Loucy (cell line): ENCODE results near the gene WDR64.
"Not testable (repeated sequence)": the region's sequence is repeated elsewhere in the genome, so short reads cannot be mapped to it uniquely, and the experiment has no call there.

Experiments
- H2AFZ ChIP-seq: fragments of 200-600 bp; sonication (generic); 2 replicates; pipeline ENCODE4 v1.6.0; 2016; ENCODE audit warnings: antibody characterized with exemption, mild to moderate bottlenecking, low read length, moderate library complexity
- H3F3A ChIP-seq: fragments of 200-600 bp; 2 replicates; pipeline ENCODE4 v1.6.0; 2016; ENCODE audit warnings: antibody characterized with exemption, low read depth, mild to moderate bottlenecking
- H3K27me3 ChIP-seq: fragments of 200-600 bp; sonication (generic); 2 replicates; pipeline ENCODE4 v1.6.1; 2014; ENCODE audit warnings: low read length, mild to moderate bottlenecking; ENCODE audit not compliant: insufficient read depth, poor library complexity, severe bottlenecking
- H3K36me3 ChIP-seq: fragments of 200-600 bp; sonication (generic); 2 replicates; pipeline ENCODE4 v1.6.1; 2016; ENCODE audit warnings: low read length; ENCODE audit not compliant: insufficient read depth
- H3K4me1 ChIP-seq: fragments of 200-600 bp; sonication (generic); 2 replicates; pipeline ENCODE4 v1.5.1; 2014; ENCODE audit warnings: low read length, mild to moderate bottlenecking; ENCODE audit not compliant: insufficient read depth, poor library complexity, severe bottlenecking
- H3K4me2 ChIP-seq: fragments of 200-600 bp; sonication (generic); 2 replicates; pipeline ENCODE4 v1.6.0; 2014; ENCODE audit warnings: antibody characterized with exemption, low read length, low read depth, mild to moderate bottlenecking; ENCODE audit not compliant: poor library complexity, severe bottlenecking
- H3K4me3 ChIP-seq: fragments of 200-600 bp; sonication (generic); 2 replicates; pipeline ENCODE4 v1.5.1; 2014; ENCODE audit warnings: low read length, mild to moderate bottlenecking, mixed read lengths; ENCODE audit not compliant: poor library complexity, severe bottlenecking
- H3K79me2 ChIP-seq: fragments of 200-600 bp; sonication (generic); 2 replicates; pipeline ENCODE4 v1.6.1; 2014; ENCODE audit warnings: low read length; ENCODE audit not compliant: insufficient read depth
- H3K9ac ChIP-seq: fragments of 200-600 bp; sonication (generic); 2 replicates; pipeline ENCODE4 v1.6.0; 2014; ENCODE audit warnings: mild to moderate bottlenecking, low read depth, low read length, moderate library complexity; ENCODE audit not compliant: poor library complexity, severe bottlenecking
- H3K9me2 ChIP-seq: fragments of 200-600 bp; sonication (generic); replicated peaks from 2 replicates; pipeline ENCODE4 v1.6.1; 2016; ENCODE audit warnings: low read depth, low read length, mixed read lengths
- H3K9me3 ChIP-seq: fragments of 200-600 bp; sonication (generic); 2 replicates; pipeline ENCODE4 v1.6.1; 2014; ENCODE audit warnings: mild to moderate bottlenecking, antibody characterized with exemption, low read length, low read depth; ENCODE audit not compliant: insufficient read depth
- H4K20me1 ChIP-seq: fragments of 200-600 bp; sonication (generic); 2 replicates; pipeline ENCODE4 v1.6.0; 2014; ENCODE audit warnings: antibody characterized with exemption, low read length, mild to moderate bottlenecking; ENCODE audit not compliant: insufficient read depth, poor library complexity, severe bottlenecking
- CTCF ChIP-seq: fragments of 200-600 bp; sonication (generic); conservative IDR thresholded peaks from 2 replicates; pipeline ENCODE4 v1.5.1; 2014; ENCODE audit warnings: mild to moderate bottlenecking, antibody characterized with exemption, low read length
- EZH2phosphoT487 ChIP-seq: fragments of 200-600 bp; IDR thresholded peaks from 2 replicates; pipeline ENCODE4 v1.6.1; 2018; ENCODE audit warnings: antibody characterized with exemption, mild to moderate bottlenecking, moderate library complexity, borderline replicate concordance

WDR64 gene

GRCh38 chr1:241800640-241801039 lies 148.6 kb downstream of the WDR64 start:
- no peak overlapping the region for H3K9ac ChIP-seq
- H4K20me1 ChIP-seq: no peaks in the 10 kb centered on the region
- no peak for TF ChIP-seq CTCF
- no peak for TF ChIP-seq EZH2phosphoT487
- H3K27me3 ChIP-seq: no peaks in the 10 kb centered on the region
- H3K9me2 ChIP-seq: no peaks in the 10 kb centered on the region
- no peaks in the 10 kb centered on the region for H3K36me3 ChIP-seq
- no peak overlapping the region for H2AFZ ChIP-seq
- H3K4me3 ChIP-seq: no peak overlapping the region
- no peaks in the 10 kb centered on the region for H3K9me3 ChIP-seq
- no peaks in the 10 kb centered on the region for H3K4me1 ChIP-seq
- H3K4me2 ChIP-seq: no peak overlapping the region
- no peaks in the 10 kb centered on the region for H3F3A ChIP-seq
- H3K79me2 ChIP-seq: no peaks in the 10 kb centered on the region

- Histone ChIP-seq H3K36me3 (no peaks in the 10 kb centered on the region), H3K4me1 (no peaks in the 10 kb centered on the region), H3K4me2 (no peak overlapping the region), H3K4me3 (no peak overlapping the region), H2AFZ (no peak overlapping the region), H3K9ac (no peak overlapping the region), H3K9me2 (no peaks in the 10 kb centered on the region), H3F3A (no peaks in the 10 kb centered on the region), H3K27me3 (no peaks in the 10 kb centered on the region), H3K79me2 (no peaks in the 10 kb centered on the region), H3K9me3 (no peaks in the 10 kb centered on the region), H4K20me1 (no peaks in the 10 kb centered on the region)
- TF ChIP-seq EZH2phosphoT487 (no peak), CTCF (no peak)
These were observed 150.8 kb downstream of the WDR64 start for GRCh38 chr1:241802863-241803262.

GRCh38 chr1:241804706-241805105 lies 152.6 kb downstream of the WDR64 start:
- H3K27me3 ChIP-seq, H3K4me1 ChIP-seq, H3K9ac ChIP-seq, H3K4me3 ChIP-seq, H2AFZ ChIP-seq, H3F3A ChIP-seq, H3K9me2 ChIP-seq, H3K4me2 ChIP-seq, H3K36me3 ChIP-seq, H3K79me2 ChIP-seq, H3K9me3 ChIP-seq, H4K20me1 ChIP-seq: not testable (repeated sequence)

GRCh38 chr1:241808265-241808664 lies 156.2 kb downstream of the WDR64 start:
- Histone ChIP-seq H3K9me3 (no peaks in the 10 kb centered on the region), H3K79me2 (no peaks in the 10 kb centered on the region), H3K9ac (no peak overlapping the region), H4K20me1 (no peaks in the 10 kb centered on the region), H3K9me2 (no peaks in the 10 kb centered on the region), H3K36me3 (no peaks in the 10 kb centered on the region), H3K27me3 (no peaks in the 10 kb centered on the region), H3F3A (no peaks in the 10 kb centered on the region), H3K4me3 (no peak overlapping the region), H3K4me2 (no peak overlapping the region), H3K4me1 (no peaks in the 10 kb centered on the region), H2AFZ (no peak overlapping the region)
- no peak for TF ChIP-seq EZH2phosphoT487
- no peak for TF ChIP-seq CTCF
